ENCODE data around the gene BFAR.
"Not testable (repeated sequence)": the region's sequence is repeated elsewhere in the genome, so short reads cannot be mapped to it uniquely, and the experiment has no call there.

Gene BFAR

DNA sequence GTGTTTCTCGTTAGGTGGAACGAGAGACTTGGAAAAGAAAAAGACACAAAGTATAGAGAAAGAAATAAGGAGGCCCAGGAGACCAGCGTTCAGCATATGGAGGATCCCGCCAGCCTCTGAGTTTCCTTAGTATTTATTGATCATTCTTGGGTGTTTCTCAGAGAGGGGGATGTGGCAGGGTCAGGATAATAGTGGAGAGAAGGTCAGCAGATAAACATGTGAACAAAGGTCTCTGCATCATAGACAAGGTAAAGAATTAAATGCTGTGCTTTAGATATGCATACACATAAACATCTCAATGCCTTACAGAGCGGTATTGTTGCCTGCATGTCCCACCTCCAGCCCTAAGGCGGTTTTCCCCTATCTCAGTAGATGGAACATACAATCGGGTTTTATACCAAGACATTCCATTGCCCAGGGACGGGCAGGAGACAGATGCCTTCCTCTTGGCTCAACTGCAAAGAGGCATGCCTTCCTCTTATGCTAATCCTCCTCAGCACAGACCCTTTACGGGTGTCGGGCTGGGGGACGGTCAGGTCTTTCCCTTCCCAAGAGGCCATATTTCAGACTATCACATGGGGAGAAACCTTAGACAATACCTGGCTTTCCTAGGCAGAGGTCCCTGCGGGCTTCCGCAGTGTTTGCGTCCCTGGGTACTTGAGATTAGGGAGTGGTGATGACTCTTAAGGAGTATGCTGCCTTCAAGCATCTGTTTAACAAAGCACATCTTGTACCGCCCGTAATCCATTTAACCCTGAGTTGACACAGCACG, 3.6 kb downstream of the BFAR start:
- not testable (repeated sequence) for DNase-seq (ENCODE audit: low spot score)

DNA sequence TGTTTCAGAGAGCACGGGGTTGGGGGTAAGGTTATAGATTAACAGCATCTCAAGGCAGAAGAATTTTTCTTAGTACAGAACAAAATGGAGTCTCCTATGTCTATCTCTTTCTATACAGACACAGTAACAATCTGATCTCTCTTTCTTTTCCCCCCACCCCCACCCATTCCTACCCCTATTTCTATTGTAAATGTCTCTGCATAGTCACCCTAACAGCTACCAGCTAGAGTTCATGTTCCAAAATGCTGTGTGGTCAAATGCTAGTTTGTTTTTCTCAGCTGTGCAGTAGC, 4.1 kb downstream of the BFAR start:
- not testable (repeated sequence) for DNase-seq (ENCODE audit: low spot score)

DNA sequence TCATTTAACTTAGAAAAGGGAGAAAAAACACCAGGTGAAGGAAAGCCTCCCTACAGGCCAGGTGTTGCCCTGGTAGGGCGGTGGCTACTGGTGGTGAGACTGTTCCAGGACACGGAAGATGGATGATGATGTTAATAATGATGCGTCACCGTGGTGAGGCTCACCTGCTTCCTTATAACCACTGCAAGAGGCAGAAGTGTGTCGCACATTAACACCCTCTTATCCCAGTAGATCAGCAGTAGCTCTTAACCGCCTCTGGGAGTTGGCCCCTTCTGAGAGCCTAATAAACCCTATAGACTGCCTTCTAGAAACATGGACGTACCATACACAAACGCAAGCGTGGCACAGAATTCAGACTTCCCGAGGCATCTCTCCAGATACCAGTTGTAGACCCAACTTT, 7.8 kb downstream of the BFAR start:
- DNase-seq (ENCODE audit: low spot score), result no peak

DNA sequence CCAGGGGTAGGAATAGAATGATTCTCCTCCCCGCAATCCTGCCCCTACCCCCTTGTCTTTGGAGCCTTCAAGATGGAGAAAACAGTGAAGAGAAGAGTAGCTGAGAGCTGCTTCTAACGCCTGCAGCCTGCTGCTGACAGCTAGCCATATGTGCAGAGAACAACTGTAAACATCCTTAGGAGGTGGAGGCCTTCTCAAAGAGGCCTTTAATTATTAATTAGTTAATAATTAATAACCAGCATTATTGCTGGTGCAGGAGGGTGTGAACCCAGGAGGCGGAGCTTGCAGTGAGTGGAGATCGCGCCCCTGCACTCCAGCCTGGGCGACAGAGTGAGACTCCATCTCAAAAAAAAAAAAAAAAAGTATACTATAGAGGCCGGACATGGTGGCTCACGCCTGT, 8.5 kb downstream of the BFAR start:
- no peak for DNase-seq (ENCODE audit: low spot score)

DNA sequence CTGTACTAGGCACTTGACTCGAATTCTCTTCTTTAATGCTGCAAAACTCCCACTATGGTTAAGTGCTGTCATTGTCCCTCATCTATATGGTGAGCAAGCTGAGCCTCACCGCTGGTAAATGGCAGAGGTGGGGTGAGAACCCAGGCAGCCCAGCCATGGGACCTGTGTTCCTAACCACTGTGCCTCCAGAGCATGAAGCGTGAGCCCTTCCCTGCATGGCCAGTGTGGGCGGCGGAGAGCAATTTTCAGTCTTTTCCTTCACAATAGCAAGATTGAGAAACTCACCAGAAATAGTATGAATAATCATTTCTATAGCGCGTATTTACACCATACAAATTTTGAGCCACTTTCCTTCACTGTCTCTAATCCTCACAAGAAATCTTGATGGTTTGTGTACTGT, 9.2 kb downstream of the BFAR start:
- no peak for DNase-seq (ENCODE audit: low spot score)

DNA sequence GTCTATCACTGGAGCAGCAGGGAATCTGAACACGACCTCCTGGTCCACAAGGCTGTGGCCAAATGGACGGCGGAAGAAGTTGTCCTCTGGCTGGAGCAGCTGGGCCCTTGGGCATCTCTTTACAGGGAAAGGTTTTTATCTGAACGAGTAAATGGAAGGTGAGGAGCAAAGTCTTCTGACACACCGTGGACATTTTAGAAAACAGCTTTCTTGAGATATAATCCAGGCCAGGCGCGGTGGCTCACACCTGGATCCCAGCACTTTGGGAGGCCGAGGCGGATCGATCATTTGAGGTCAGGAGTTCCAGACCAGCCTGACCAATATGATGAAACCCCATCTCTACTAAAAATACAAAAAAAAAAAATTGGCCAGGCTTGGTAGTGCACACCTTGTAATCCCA, 17.1 kb downstream of the BFAR start:
- DNase-seq (ENCODE audit: low spot score), result no peak

DNA sequence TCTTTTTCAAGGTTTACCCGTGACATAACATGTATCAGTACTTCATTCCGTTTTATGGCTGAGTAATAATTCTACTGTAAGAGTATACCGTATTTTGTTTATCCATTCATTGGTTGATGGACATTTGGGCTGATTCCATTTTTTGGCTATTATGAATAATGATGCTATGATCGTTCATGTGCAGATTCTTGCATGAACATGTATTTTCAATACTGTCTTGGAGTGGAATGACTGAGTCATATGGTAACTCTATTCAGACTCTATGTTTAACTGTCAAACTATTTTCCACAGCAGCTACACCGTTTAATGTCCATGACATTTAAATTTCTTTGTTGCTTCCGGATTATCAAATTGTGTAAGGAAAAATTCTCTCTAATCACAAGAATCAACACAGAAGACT, 17.9 kb downstream of the BFAR start:
- no peak for DNase-seq (ENCODE audit: low spot score)

DNA sequence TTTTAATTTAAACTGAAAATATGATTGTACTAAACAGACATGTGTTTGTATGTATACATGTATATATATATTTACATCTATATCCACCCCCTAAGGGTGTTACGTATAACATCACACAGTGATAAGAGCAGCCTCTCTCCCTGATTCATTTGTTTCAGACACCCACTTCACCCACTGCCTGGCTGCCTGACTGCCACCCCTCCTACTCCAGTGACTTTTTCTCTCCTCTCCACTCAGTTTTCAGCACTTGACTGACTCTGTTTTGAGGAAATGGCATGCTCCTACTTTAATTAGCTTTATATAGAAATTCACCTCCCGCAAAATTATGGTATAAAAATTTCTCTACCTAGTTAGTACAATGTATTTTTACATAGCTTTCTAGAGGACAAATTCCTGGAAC, 20.0 kb downstream of the BFAR start:
- no peak for DNase-seq (ENCODE audit: low spot score)

DNA sequence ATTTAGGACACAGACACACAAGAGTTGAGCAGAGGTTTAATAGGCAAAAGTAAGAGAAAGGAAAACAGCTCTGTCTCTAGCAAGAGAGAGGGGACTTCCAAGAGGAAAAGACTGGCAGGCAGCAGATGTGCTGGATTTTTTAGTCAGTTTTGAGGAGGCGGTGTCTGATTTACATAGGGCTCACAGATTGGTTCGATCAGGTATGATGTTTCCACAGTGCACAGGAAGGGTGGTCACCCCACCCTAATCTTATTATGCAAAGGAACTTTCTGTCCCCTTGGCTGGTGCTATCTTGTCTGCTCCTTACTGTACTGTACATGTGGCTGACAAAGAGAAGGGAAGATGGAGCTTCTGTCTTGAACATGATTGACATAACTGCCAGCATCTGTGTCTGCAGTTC, 25.3 kb downstream of the BFAR start:
- no peak for DNase-seq (ENCODE audit: low spot score)

DNA sequence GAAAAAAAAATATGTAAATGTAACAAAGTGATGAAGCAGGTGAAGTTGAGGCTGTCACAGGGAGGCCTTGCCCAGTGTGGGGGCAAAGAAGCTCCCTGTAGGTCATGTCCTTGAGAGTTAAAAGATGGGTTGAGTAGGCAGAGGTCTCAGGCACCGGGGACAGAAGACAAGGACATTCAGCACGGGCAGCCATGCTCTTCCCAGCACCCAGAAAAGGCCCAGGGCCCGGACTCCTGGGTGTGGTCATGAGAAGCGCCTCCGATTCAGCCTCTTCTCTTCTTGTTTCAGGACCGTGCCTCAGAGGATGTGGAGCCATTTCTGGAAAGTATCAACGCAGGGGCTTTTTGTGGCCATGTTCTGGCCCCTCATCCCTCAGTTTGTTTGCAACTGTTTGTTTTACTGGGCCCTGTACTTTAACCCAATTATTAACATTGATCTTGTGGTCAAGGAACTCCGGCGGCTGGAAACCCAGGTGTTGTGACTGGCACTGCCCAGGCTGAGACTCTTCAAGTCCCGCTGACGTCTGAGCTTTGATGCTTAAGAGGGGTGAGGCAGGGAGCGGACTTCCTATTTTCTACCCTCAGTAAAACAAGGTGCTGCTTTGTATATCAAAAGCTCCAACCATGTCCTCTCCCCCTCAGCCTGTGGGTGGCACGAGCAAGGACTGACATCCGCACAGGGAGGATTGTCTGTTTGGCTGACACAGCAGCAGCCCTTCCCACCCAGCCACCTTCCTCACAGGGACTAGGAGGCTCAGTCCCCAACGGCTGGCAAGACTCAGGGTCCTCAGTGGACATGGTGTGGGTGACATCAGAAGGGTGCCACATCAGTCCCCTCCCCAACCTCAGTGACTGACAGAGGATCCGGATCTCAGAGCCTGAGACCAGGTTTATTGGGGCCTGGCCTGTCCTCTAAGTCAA, 34.9 kb downstream of the BFAR start:
- no peak for DNase-seq (ENCODE audit: low spot score)

DNA sequence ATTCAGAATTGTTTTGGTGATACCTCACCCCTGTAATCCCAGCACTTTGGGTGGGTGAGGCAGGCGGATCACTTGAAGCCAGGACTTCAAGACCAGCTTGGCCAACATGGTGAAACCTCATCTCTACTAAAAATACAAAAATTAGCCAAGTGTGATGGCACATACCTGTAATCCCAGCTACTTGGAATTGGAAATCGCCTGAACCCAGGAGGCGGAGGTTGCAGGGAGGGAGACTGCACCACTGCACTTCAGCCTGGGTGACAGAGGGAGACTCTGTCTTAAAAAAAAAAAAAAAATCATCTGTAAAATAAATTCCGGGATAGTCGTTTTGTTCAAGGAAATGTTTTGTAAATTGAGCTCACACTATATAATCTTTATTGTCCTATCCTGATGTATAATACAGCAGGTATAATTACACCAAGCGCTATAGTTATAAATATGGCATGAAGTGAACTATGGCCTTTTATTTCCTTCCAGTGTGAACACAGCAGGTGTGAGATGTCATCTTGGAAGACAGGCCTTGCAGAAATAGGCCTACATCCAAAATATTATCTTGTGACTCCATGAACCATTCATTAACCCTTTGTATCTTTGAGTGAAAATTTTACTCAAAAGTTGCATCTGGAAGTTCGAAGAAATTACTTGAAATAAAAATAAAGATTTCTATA, 35.9 kb downstream of the BFAR start:
- DNase-seq (ENCODE audit: low spot score), result no peak

DNA sequence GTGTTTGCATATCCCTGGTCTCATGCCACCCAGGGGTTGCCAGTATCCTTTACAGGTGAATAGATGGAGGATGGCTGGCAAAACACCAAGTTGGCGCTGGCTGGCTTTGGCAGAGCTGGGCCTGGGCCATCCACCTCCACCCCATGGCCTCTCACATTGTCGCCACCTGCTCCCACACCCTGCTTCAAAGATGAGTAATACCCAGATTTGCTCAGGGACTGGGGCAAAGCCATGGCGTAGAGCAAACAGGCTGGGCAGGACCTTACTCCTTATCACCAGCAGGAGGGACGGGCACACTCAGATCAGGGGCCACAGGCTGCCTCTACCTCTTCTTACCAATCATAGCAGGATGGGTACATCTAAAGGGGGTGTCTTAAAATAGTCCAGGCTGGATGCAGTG, 37.0 kb downstream of the BFAR start:
- no peak for DNase-seq (ENCODE audit: low spot score)

DNA sequence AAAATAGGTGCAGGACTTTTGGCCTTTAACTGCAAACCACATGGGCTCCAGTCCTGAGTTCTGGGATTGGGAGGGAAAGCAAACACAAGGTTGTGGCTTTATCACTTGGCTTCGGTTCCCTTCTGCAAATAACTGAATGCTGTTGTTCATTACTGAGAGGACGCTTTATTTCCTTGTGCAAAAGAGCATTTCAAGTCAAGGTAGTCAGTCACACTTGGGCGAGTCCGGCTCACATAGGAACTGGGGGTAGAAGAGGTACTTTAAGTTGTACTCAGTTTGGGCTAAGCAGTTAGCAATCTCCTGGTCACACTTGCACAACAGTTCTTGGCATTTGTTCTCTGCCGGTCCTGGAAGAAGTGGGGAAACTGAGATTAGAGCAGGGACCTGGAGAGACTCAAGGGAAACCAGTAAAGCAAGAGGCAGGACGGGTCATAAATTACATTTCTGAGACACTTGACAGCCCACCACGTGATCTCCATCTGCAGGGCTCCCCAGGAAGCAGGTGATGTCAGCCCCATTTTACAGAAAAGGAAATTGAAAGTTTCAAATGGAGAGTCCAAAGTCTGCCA, 39.7 kb downstream of the BFAR start:
- DNase-seq (ENCODE audit: low spot score), result no peak

DNA sequence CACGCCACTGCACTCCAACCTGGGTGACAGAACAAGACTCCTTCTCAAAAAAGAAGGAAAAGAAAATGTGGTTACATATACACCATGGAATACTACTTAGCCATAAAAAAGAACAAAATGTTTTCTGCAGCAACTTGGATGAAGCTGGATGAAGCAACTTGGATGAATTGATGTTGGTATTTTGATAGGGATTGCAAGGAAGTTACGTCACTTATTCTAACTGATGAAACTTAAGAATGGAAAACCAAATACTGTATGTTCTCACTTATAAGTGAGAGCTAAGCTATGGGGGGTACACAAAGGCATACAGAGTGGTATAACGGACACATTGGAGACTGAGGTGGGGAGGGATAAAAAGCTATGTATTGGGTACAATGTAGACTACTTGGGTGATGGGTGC, 43.9 kb downstream of the BFAR start:
- DNase-seq (ENCODE audit: low spot score), result no peak

DNA sequence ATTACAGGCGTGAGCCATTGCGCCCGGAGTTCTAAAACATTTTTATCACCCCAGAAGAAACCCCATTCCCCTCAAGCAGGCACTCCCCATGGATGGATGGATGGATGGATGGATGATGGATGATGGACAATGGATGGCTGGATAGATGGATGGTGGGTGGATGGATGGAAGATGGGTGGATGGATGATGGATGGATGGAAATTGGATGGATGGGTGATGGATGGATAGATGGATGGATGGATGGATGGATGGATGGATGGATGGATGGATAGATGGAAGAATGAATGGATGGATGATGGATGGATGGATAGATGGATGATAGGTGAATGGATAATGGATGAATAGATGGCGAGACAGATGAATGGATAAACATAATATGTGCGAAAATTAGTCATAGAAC, 44.9 kb downstream of the BFAR start:
- no peak for DNase-seq (ENCODE audit: low spot score)

DNA sequence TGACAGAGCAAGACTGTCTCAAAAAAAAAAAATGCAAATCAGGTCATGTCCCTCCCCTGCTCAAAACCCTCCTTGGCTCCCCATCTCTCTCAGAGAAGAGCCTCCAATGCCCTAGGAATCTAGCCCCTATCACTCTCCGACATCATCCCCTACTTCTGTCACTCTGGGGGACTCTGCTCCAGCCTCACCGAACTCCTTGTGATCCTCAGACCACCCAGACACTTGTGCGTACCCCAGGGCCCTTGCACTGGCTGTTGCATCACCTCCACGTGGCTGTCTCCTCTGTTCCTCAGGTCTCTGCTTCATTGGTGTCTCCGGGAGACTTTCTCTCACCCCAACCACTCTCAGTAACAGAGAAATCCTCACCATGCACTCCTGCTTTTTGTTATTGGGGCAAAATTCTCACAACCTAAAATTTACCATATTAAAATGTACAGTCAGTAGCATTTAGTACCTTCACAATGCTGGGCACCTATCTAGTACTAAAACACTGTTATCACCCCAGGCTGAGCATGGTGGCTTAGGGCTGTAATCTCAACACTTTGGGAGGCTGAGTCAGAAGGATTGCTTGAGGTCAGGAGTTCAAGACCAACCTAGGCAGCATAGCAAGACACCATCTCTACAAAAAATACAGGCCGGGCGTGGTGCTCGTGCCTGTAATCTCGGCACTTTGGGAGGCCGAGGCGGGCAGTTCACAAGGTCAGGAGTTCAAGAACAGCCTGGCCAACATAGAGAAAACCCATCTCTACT, 46.2 kb downstream of the BFAR start:
- DNase-seq (ENCODE audit: low spot score), result no peak

DNA sequence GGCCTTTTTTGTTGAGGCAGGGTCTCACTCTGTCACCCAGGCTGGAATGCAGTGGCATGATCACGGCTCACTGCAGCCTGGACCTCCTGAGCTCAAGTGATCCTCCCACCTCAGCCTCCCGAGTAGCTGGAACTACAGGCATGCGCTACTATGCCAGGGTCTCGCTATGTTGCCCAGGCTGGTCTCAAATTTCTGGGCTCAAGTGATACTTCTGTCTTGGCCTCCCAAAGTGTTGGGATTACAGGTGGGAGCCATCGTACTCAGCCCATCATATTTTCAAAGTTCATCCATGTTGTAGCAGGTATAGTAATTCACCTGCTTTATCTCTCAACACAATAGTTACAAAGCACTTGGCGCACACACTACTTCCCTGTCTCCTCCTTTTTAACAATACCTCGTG, 47.6 kb downstream of the BFAR start:
- DNase-seq (ENCODE audit: low spot score), result not testable (repeated sequence)

DNA sequence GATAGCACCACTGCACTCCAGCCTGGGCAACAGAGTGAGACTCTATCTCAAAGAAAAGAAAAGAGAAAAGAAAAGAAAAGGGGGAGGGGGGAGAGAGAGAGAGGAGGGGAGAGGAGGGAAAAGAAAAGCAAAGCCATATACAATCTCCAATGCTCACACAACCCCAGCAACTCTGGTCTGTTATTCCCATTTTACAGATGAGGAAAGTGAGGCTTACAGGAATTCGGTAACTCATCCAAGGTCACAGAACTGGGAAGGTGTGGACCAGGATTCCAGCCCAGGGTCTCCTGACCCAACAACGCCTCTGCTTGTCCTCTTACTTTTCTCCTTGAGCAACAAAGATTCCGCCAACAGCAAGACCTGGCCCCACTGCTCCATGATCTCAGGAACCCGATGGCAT, 48.4 kb downstream of the BFAR start:
- DNase-seq (ENCODE audit: low spot score), result no peak

DNA sequence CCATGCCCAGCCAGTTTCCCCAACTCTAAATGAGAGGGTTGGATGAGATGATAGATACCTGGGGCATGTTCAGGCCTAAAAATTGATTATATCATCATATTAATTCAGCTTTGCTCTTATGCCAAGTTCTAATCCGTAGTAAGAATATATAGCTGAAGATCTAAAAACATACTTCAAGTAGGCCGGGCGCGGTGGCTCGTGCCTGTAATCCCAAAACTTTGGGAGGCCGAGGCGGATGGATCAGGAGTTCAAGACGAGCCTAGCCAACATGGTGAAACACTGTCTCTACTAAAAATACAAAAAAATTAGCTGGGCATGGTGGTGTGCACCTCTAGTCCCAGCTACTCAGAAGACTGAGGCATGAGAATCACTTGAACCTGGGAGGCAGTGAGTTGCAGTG, 49.4 kb downstream of the BFAR start:
- DNase-seq (ENCODE audit: low spot score), result no peak

DNA sequence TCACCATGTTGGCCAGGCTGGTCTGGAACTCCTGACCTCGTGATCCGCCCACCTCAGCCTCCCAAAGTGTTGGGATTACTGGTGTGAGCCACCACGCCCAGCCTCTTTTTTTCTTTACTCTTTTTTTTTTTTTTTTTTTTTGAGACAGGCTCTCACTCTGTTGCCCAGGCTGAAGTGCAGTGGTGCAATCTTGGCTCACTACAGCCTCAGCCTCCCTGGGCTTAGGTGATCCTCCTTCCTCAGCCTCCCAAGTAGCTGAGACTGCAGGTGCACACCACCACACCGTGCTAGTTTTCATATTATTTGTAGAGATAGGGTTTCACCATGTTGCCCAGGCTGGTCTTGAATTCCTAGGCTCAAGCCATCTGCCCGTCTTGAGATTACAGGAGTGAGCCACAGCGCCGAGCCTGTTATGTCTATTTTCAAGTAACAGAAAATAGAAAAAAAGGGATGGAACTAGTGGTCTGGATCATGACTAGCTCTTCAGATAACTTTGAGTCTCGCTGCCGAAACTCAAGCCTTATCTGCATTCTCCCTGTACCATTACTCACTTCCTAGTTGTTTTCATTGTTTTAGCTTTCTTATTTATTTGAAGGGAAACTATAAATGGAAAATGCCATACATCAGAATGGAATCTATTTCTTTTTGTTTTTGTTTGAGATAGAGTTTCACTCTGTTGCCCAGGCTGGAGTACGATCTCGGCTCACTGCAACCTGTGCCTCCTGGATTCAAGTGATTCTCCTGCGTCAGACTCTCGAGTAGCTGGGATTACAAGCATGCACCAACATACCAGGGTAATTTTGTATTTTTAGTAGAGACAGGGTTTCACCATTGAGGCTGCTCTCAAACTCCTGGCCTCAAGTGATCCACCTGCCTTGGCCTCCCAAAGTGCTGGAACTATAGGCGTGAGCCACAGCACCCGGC, 53.4 kb downstream of the BFAR start:
- DNase-seq (ENCODE audit: low spot score), result not testable (repeated sequence)

DNA sequence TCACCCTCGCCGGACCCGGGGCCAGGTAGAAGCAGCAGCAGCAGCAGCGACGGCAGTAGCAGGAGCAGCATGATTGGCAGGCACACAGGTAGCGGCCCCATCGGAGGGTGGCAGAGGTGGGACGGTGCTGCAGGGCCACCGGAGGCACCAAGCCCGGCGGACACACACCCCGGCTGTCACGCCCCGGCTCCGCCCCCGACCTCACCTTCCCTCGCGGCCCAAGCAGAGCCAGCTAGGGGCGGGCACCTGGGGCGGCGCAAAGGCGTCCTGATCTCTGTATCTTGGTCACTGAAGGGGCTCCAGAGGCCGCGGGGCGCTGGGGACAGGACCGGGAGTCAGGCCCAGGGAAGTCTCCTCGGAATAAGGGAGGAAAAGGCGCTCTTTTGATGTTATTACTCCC, 61.4 kb downstream of the BFAR start, which contains the start of gene PLA2G10:
PLA2G10 (minus strand) TSS at position 180 of the 400 bp plus-strand sequence; CDS start at position 101, 79 bp downstream.
- DNase-seq (ENCODE audit: low spot score), result not testable (repeated sequence)
